ENCODE measurements around the gene AGO4. TPM values are rescaled to one million over a fixed set of nuclear protein-coding genes. Genes with fewer than 3 reads are reported as not detected.
"Not testable (repeated sequence)": the region's sequence is repeated elsewhere in the genome, so short reads cannot be mapped to it uniquely, and the experiment has no call there.

AGO4 gene
- polyA plus RNA-seq, 3 donors, result 20.0 to 46.9 (median 24.0) TPM

- H3K27me3 ChIP-seq (ENCODE audit: control insufficient read depth in 2 of 2, insufficient read depth in 2 of 2, low read length in 2 of 2), result no peaks in the 10 kb centered on the region
- intact Hi-C loops (cut with micrococcal nuclease), result loop anchor here in 1 of 2 donors (2.0 to 10.0 kb wide), 2 partner anchors 27 to 125 kb away; partner anchors contain the start of gene AGO3
- peak overlapping the region; percentile 91 to 97 for H3K4me3 Mint-ChIP-seq
- no CpG with 5 or more reads among the region's 7 CpGs for WGBS (ENCODE audit: insufficient coverage)
- peak overlapping the region; percentile 90 for H3K4me2 ChIP-seq (replicated peaks; ENCODE audit: extremely low read depth, low read length, poor library complexity, severe bottlenecking)
- peaks cover 8 to 9% of the 10 kb centered on the region in 2 donors for H3K36me3 Mint-ChIP-seq
- no peak for DNase-seq
- H3K27ac Mint-ChIP-seq, result peak overlapping the region; percentile 90 to 98 (median 95)
- H4K20me1 ChIP-seq (ENCODE audit: insufficient read depth, low read length), result peaks cover 3% of the 10 kb centered on the region
- H3K27ac ChIP-seq (ENCODE audit: low read depth in 1 of 2, low read length in 2 of 2), result peak overlapping the region; percentile 92 to 94
- H3K9me3 ChIP-seq (replicated peaks in 1 of 2; ENCODE audit: control insufficient read depth in 1 of 2, insufficient read depth in 1 of 2, low read length in 2 of 2), result no peaks in the 10 kb centered on the region
- H3K79me2 ChIP-seq (ENCODE audit: insufficient read depth, low read length), result peaks cover 91% of the 10 kb centered on the region
- peak overlapping the region; percentile 81 for H2AFZ ChIP-seq (ENCODE audit: insufficient read depth, low read depth, low read length, poor library complexity, severe bottlenecking)
- peak overlapping the region; percentile 80 to 96 (median 87) for H3K4me3 ChIP-seq (replicated peaks in 1 of 3; ENCODE audit: low read depth in 2 of 3, low read length in 3 of 3)
- TF ChIP-seq, protein P1, sequence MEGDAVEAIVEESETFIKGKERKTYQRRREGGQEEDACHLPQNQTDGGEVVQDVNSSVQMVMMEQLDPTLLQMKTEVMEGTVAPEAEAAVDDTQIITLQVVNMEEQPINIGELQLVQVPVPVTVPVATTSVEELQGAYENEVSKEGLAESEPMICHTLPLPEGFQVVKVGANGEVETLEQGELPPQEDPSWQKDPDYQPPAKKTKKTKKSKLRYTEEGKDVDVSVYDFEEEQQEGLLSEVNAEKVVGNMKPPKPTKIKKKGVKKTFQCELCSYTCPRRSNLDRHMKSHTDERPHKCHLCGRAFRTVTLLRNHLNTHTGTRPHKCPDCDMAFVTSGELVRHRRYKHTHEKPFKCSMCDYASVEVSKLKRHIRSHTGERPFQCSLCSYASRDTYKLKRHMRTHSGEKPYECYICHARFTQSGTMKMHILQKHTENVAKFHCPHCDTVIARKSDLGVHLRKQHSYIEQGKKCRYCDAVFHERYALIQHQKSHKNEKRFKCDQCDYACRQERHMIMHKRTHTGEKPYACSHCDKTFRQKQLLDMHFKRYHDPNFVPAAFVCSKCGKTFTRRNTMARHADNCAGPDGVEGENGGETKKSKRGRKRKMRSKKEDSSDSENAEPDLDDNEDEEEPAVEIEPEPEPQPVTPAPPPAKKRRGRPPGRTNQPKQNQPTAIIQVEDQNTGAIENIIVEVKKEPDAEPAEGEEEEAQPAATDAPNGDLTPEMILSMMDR (IDR thresholded peaks at IDR 0.05), result no peak
- peaks cover 0 to 3% (median 1%) of the 10 kb centered on the region in 3 donors for H3K27me3 Mint-ChIP-seq (ENCODE audit: low read depth in 3 of 3)
- H3K9ac ChIP-seq (ENCODE audit: insufficient read depth, low read length, poor library complexity, severe bottlenecking), result peak overlapping the region; percentile 97
- H3K4me1 ChIP-seq (ENCODE audit: control insufficient read depth in 1 of 2, insufficient read depth in 2 of 2, low read length in 2 of 2), result peaks cover 67 to 84% of the 10 kb centered on the region in 2 donors
- peaks cover 78% of the 10 kb centered on the region for H3K4me1 Mint-ChIP-seq
- no peaks in the 10 kb centered on the region for H3K36me3 ChIP-seq (replicated peaks in 1 of 2; ENCODE audit: control insufficient read depth in 1 of 2, insufficient read depth in 2 of 2, low read length in 2 of 2)
- peaks cover 0 to 3% (median 0%) of the 10 kb centered on the region in 7 donors for H3K9me3 Mint-ChIP-seq
Observed at GRCh38 chr1:35809114-35810095, 1.6 kb downstream of the AGO4 start.

GRCh38 chr1:35810096-35810881 is 2.5 kb downstream of the AGO4 start:
- Histone ChIP-seq H3K79me2 (ENCODE audit: insufficient read depth, low read length) (peaks cover 99% of the 10 kb centered on the region), H3K4me1 (ENCODE audit: control insufficient read depth in 1 of 2, insufficient read depth in 2 of 2, low read length in 2 of 2) (peaks cover 64 to 79% of the 10 kb centered on the region in 2 donors), H3K27ac (ENCODE audit: low read depth in 1 of 2, low read length in 2 of 2) (peak overlapping the region; percentile 87 to 94), H3K9ac (ENCODE audit: insufficient read depth, low read length, poor library complexity, severe bottlenecking) (peak overlapping the region; percentile 97), H4K20me1 (ENCODE audit: insufficient read depth, low read length) (peaks cover 12% of the 10 kb centered on the region), H3K36me3 (replicated peaks in 1 of 2; ENCODE audit: control insufficient read depth in 1 of 2, insufficient read depth in 2 of 2, low read length in 2 of 2) (peaks cover 0 to 6% of the 10 kb centered on the region in 2 donors), H3K4me2 (replicated peaks; ENCODE audit: extremely low read depth, low read length, poor library complexity, severe bottlenecking) (peak overlapping the region; percentile 90), H2AFZ (ENCODE audit: insufficient read depth, low read depth, low read length, poor library complexity, severe bottlenecking) (no peak overlapping the region), H3K4me3 (replicated peaks in 1 of 3; ENCODE audit: low read depth in 2 of 3, low read length in 3 of 3) (peak overlapping the region; percentile 80 to 96 (median 87)), H3K27me3 (ENCODE audit: control insufficient read depth in 2 of 2, insufficient read depth in 2 of 2, low read length in 2 of 2) (no peaks in the 10 kb centered on the region), H3K9me3 (replicated peaks in 1 of 2; ENCODE audit: control insufficient read depth in 1 of 2, insufficient read depth in 1 of 2, low read length in 2 of 2) (no peaks in the 10 kb centered on the region)
- Mint-ChIP-seq H3K27ac (peak overlapping the region; percentile 90 to 98 (median 95)), H3K36me3 (peaks cover 11 to 13% of the 10 kb centered on the region in 2 donors), H3K4me3 (peak overlapping the region; percentile 91 to 97), H3K4me1 (peaks cover 78% of the 10 kb centered on the region), H3K9me3 (peaks cover 0 to 3% (median 0%) of the 10 kb centered on the region in 7 donors), H3K27me3 (ENCODE audit: low read depth in 3 of 3) (peaks cover 0 to 3% (median 1%) of the 10 kb centered on the region in 3 donors)
- DNase-seq, result peak in 2 of 3 donors; percentile 11 to 20
- intact Hi-C loops (cut with micrococcal nuclease), result loop anchor here in 1 of 2 donors (2.0 kb wide), 1 partner anchor 27 kb away; no protein-coding TSS in a partner anchor
- TF ChIP-seq, protein P1 (IDR thresholded peaks at IDR 0.05), result no peak
- WGBS (ENCODE audit: insufficient coverage), result no CpG with 5 or more reads among the region's 2 CpGs

DNA sequence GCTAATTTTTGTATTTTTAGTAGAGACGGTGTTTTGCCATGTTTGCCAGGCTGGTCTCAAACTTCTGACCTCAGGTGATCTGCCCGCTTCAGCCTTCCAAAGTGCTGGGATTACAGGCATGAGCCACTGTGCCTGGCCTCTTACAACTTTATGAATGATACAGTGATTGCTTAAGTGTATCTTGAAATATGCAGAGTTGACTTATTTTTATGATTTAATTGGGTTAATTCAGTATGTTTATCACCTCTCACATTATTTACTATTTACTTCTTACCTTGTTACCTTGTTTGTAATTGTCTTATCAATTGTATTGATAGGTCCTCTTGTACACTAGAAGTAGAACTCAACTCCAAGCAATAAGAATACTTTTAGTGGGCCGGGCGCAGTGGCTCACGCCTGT is 4.9 kb downstream of the AGO4 start:
- DNase-seq; H3K4me2 ChIP-seq (replicated peaks; ENCODE audit: extremely low read depth, low read length, poor library complexity, severe bottlenecking); H3K27me3 Mint-ChIP-seq (ENCODE audit: low read depth in 3 of 3); intact Hi-C loops (cut with micrococcal nuclease); H3K9me3 Mint-ChIP-seq; H2AFZ ChIP-seq (ENCODE audit: insufficient read depth, low read depth, low read length, poor library complexity, severe bottlenecking); H3K9me3 ChIP-seq (replicated peaks in 1 of 2; ENCODE audit: control insufficient read depth in 1 of 2, insufficient read depth in 1 of 2, low read length in 2 of 2); H3K27me3 ChIP-seq (ENCODE audit: control insufficient read depth in 2 of 2, insufficient read depth in 2 of 2, low read length in 2 of 2); H3K4me3 Mint-ChIP-seq; H3K9ac ChIP-seq (ENCODE audit: insufficient read depth, low read length, poor library complexity, severe bottlenecking); H3K4me3 ChIP-seq (replicated peaks in 1 of 3; ENCODE audit: low read depth in 2 of 3, low read length in 3 of 3): not testable (repeated sequence)
- Mint-ChIP-seq H3K36me3 (peaks cover 16 to 23% of the 10 kb centered on the region in 2 donors), H3K27ac (peak overlapping the region in 6 of 7 donors; percentile 80 to 94 (median 90)), H3K4me1 (peaks cover 58% of the 10 kb centered on the region)
- Histone ChIP-seq H3K79me2 (ENCODE audit: insufficient read depth, low read length) (peaks cover 100% of the 10 kb centered on the region), H3K27ac (ENCODE audit: low read depth in 1 of 2, low read length in 2 of 2) (peak overlapping the region; percentile 20 to 64), H4K20me1 (ENCODE audit: insufficient read depth, low read length) (peaks cover 34% of the 10 kb centered on the region), H3K36me3 (replicated peaks in 1 of 2; ENCODE audit: control insufficient read depth in 1 of 2, insufficient read depth in 2 of 2, low read length in 2 of 2) (peaks cover 11 to 22% of the 10 kb centered on the region in 2 donors), H3K4me1 (ENCODE audit: control insufficient read depth in 1 of 2, insufficient read depth in 2 of 2, low read length in 2 of 2) (peaks cover 49 to 57% of the 10 kb centered on the region in 2 donors)
- WGBS (ENCODE audit: insufficient coverage), result 93% methylated on average over 3 of the region's 5 CpGs

All from CD14-positive monocyte (primary cell).